A549 (cell line): ENCODE measurements around the gene PRRC1. TPM values are rescaled to one million over a fixed set of nuclear protein-coding genes. Genes with fewer than 3 reads are reported as not detected.
A peak's percentile ranks its signal among the peaks of the same experiment; 100 is the strongest.

ENCODE experiments used
- ATAC-seq, 2 experiments: fragments of 200-7000 bp in 1 of 2; fragments of >200 bp in 1 of 2; cut with Nextera tagmentation in 1 of 2; cut with Tn5 transposase in 1 of 2; 3 replicates each; pipeline versions ENCODE4 v1.8.0 to v1.9.1; 2018 to 2020; ENCODE audit warnings: mild to moderate bottlenecking in 1 of 2, moderate library complexity in 1 of 2
- CTCF ChIA-PET: fragments of 300-600 bp; sonication (Branson Sonifier 250); formaldehyde crosslinking; extraction: SDS; loops from one replicate; lab custom pipeline; 2021; ENCODE audit warnings: antibody characterized with exemption, inconsistent platforms; lab: Yijun Ruan, JAX
- POLR2A ChIA-PET: fragments of 350-600 bp; formaldehyde crosslinking; extraction: SDS; loops from one replicate; lab custom pipeline; 2021; ENCODE audit warnings: antibody characterized with exemption, inconsistent platforms; lab: Yijun Ruan, JAX
- DNase-seq, 2 experiments: peaks; one replicate each; pipeline versions ENCODE4 v3.0.0 to v3.0.0-alpha.2; 2011 to 2016; ENCODE audit warnings: low read depth in 1 of 2, low spot score in 1 of 2
- FAIRE-seq: peaks from 2 replicates; lab custom pipeline; 2011; peaks lifted over from hg19 to GRCh38; lab: Jason Lieb, UNC
- H3K27ac ChIP-seq, 2 experiments: fragments of >200 bp; sonication (Bioruptor Twin); formaldehyde crosslinking; 3 replicates each; pipeline ENCODE4 v1.5.1; 2016 to 2017
- H3K4me1 ChIP-seq: fragments of >200 bp; sonication (Bioruptor Twin); formaldehyde crosslinking; 3 replicates; pipeline ENCODE4 v1.6.1; 2016
- H3K4me2 ChIP-seq: fragments of >200 bp; sonication (Bioruptor Twin); formaldehyde crosslinking; 3 replicates; pipeline ENCODE4 v1.6.1; 2016
- H3K4me3 ChIP-seq: fragments of >200 bp; sonication (Bioruptor Twin); formaldehyde crosslinking; 3 replicates; pipeline ENCODE4 v1.5.1; 2016
- H3K9me3 ChIP-seq: fragments of >200 bp; sonication (Bioruptor Twin); formaldehyde crosslinking; 3 replicates; pipeline ENCODE4 v1.6.1; 2016
- BCL3 ChIP-seq: fragments of >200 bp; sonication (Bioruptor Twin); formaldehyde crosslinking; IDR thresholded peaks from 3 replicates; pipeline ENCODE4 v1.6.1; 2016
- CBX2 ChIP-seq: fragments of 200-600 bp; sonication (generic); IDR thresholded peaks from 2 replicates; pipeline ENCODE4 v1.6.1; 2016; ENCODE audit warnings: low read depth, mild to moderate bottlenecking, borderline replicate concordance
- CHD2 ChIP-seq: fragments of 150-350 bp; IDR thresholded peaks from 2 replicates; pipeline ENCODE4 v1.6.1; 2014; ENCODE audit warnings: low read length; ENCODE audit not compliant: partially characterized antibody
- CHD4 ChIP-seq: fragments of 200-600 bp; sonication (generic); IDR thresholded peaks from 2 replicates; pipeline ENCODE4 v1.6.1; 2016; ENCODE audit warnings: antibody characterized with exemption, mild to moderate bottlenecking, borderline replicate concordance
- CTCF ChIP-seq: fragments of >200 bp; sonication (Bioruptor Twin); formaldehyde crosslinking; IDR thresholded peaks from 3 replicates; pipeline ENCODE4 v1.5.1; 2016
- EHF ChIP-seq: fragments of 250-450 bp; sonication (Bioruptor Pico); IDR thresholded peaks from 2 replicates; pipeline ENCODE4 v1.5.0; 2020; ENCODE audit warnings: mild to moderate bottlenecking
- FOXS1 ChIP-seq: fragments of 250-450 bp; sonication (Bioruptor Pico); IDR thresholded peaks from 2 replicates; pipeline ENCODE4 v1.5.0; 2020; ENCODE audit warnings: mild to moderate bottlenecking, moderate library complexity
- HEYL ChIP-seq: fragments of 250-450 bp; sonication (Bioruptor Pico); IDR thresholded peaks from 2 replicates; pipeline ENCODE4 v1.8.0; 2021; ENCODE audit warnings: mild to moderate bottlenecking, moderate library complexity
- KDM1A ChIP-seq: fragments of 200-600 bp; sonication (generic); IDR thresholded peaks from 2 replicates; pipeline ENCODE4 v1.6.1; 2016; ENCODE audit warnings: low read depth, mild to moderate bottlenecking
- KDM5A ChIP-seq: fragments of 200-600 bp; sonication (generic); IDR thresholded peaks from 2 replicates; pipeline ENCODE4 v1.6.1; 2016; ENCODE audit warnings: antibody characterized with exemption, mild to moderate bottlenecking
- MAZ ChIP-seq: fragments of 150-350 bp; IDR thresholded peaks from 2 replicates; pipeline ENCODE4 v1.6.1; 2014; ENCODE audit warnings: antibody characterized with exemption, low read depth, low read length, borderline replicate concordance
- NR3C1 ChIP-seq: fragments of >200 bp; sonication (Bioruptor Twin); formaldehyde crosslinking; IDR thresholded peaks from 3 replicates; pipeline ENCODE4 v1.6.1; 2017
- RAD21 ChIP-seq, 2 experiments: fragments of >200 bp in 1 of 2; sonication (Bioruptor Twin) in 1 of 2; formaldehyde crosslinking in 1 of 2; IDR thresholded peaks in 1 of 2; conservative IDR thresholded peaks in 1 of 2; 2 replicates in 1 of 2; 3 replicates in 1 of 2; pipeline ENCODE4 v1.6.1; 2012 to 2018; ENCODE audit warnings: inconsistent platforms in 1 of 2
- SMC3 ChIP-seq: fragments of >200 bp; sonication (Bioruptor Twin); formaldehyde crosslinking; IDR thresholded peaks from 3 replicates; pipeline ENCODE4 v1.6.1; 2018; ENCODE audit warnings: inconsistent platforms
- TFCP2L1 ChIP-seq: fragments of 250-450 bp; sonication (Bioruptor Pico); IDR thresholded peaks from 2 replicates; pipeline ENCODE4 v1.5.0; 2021; ENCODE audit warnings: mild to moderate bottlenecking
- ZC3H11A ChIP-seq: fragments of 450-650 bp; IDR thresholded peaks from 2 replicates; pipeline ENCODE4 v1.6.1; 2014; ENCODE audit warnings: antibody characterized with exemption, mild to moderate bottlenecking
- ZFP36 ChIP-seq: fragments of 450-650 bp; IDR thresholded peaks from 2 replicates; pipeline ENCODE4 v1.6.1; 2014; ENCODE audit warnings: borderline replicate concordance; ENCODE audit not compliant: partially characterized antibody
- ZSCAN20 ChIP-seq: fragments of 250-450 bp; sonication (Bioruptor Pico); IDR thresholded peaks from 2 replicates; pipeline ENCODE4 v1.8.0; 2022; ENCODE audit warnings: mild to moderate bottlenecking, moderate library complexity
- WGBS: methylation state at CpG from one replicate; pipeline ENCODE4 v1.1.6; 2017; ENCODE audit errors: missing lambda C conversion rate; 5-methylcytosine and 5-hydroxymethylcytosine counted together
- polyA plus RNA-seq, 4 experiments: library from polyadenylated mRNA; depleted of rRNA in 3 of 4; stranded (reverse); fragments of >200 nt; fragmentation: RNase III in 1 of 4; extraction: RNeasy Plus Mini Kit Qiagen cat#74134 plus additional on column Dnase treatment in 1 of 4; gene quantifications; 2 replicates in 3 of 4; 3 replicates in 1 of 4; pipeline ENCODE4 v1.2.3, GENCODE V29; 2011 to 2017

The PRRC1 gene
- polyA plus RNA-seq, 2 of the 4 experiments (the other 2 are of a cell fraction) = 40.7 to 82.2 TPM

GRCh38 chr5:127563136-127563535 is 45.7 kb downstream of the PRRC1 start:
- ATAC-seq (no peak), FAIRE-seq (no peak), DNase-seq (no peak)
- no peaks in the 10 kb centered on the region for H3K4me1 ChIP-seq
- no peak overlapping the region for H3K27ac ChIP-seq
- CTCF ChIA-PET = interaction anchor here (1.1 to 3.3 kb wide), 7 partner anchors 10 to 637 kb away, joined by 3 to 25 read pairs (median 7); no protein-coding TSS in a partner anchor
- H3K4me2 ChIP-seq = no peak overlapping the region
- H3K4me3 ChIP-seq = no peak overlapping the region
- no peak for TF ChIP-seq CHD4
- TF ChIP-seq BCL3 = no peak
- no peak for TF ChIP-seq KDM1A
- no peak for TF ChIP-seq CBX2
- POLR2A ChIA-PET = no interaction called here
- no peaks in the 10 kb centered on the region for H3K9me3 ChIP-seq
- WGBS = 38% methylated on average over 2 of the region's 2 CpGs

- WGBS = 53% methylated on average over 2 of the region's 2 CpGs
- CTCF ChIA-PET = interaction anchor here (0.6 to 3.3 kb wide), 31 partner anchors 9 to 1282 kb away, joined by 3 to 25 read pairs (median 3); no protein-coding TSS in a partner anchor
- no peaks in the 10 kb centered on the region for H3K9me3 ChIP-seq
- no peak overlapping the region for H3K4me3 ChIP-seq
- ATAC-seq = peak; percentile 85 to 93
- H3K27ac ChIP-seq = no peak overlapping the region
- peak; percentile 46 to 65 for DNase-seq
- POLR2A ChIA-PET = interaction anchor here (0.6 kb wide), 1 partner anchor 647 kb away, joined by 3 read pairs; no protein-coding TSS in a partner anchor
- FAIRE-seq = peak; percentile 76
- peak; percentile 72 for TF ChIP-seq SMC3
- no peak for TF ChIP-seq TFCP2L1 (CRISPR knock-in tag)
- TF ChIP-seq ZSCAN20 = no peak
- TF ChIP-seq CTCF = peak; percentile 89
- no peak for TF ChIP-seq FOXS1 (CRISPR knock-in tag)
- TF ChIP-seq MAZ = no peak
- TF ChIP-seq KDM1A = no peak
- no peak for TF ChIP-seq EHF (CRISPR knock-in tag)
- peak; percentile 84 to 89 for TF ChIP-seq RAD21 (conservative IDR thresholded peaks at IDR 0.05 in 1 of 2, IDR thresholded peaks at IDR 0.05 in 1 of 2)
- no peak for TF ChIP-seq ZC3H11A
- no peak overlapping the region for H3K4me2 ChIP-seq
- H3K4me1 ChIP-seq = no peaks in the 10 kb centered on the region
These were observed 46.7 kb downstream of the PRRC1 start for GRCh38 chr5:127564002-127564769.

- CTCF ChIA-PET = interaction anchor here (1.2 to 2.4 kb wide), 3 partner anchors 34 to 636 kb away, joined by 6 to 25 read pairs (median 7); no protein-coding TSS in a partner anchor
- POLR2A ChIA-PET = no interaction called here
- Histone ChIP-seq H3K9me3 (no peaks in the 10 kb centered on the region), H3K4me3 (no peak overlapping the region), H3K4me1 (no peaks in the 10 kb centered on the region), H3K4me2 (no peak overlapping the region), H3K27ac (no peak overlapping the region)
- whole genome bisulfite sequencing = 81% methylated on average over 1 of the region's 1 CpG
- FAIRE-seq (no peak), ATAC-seq (no peak), DNase-seq (no peak)
- TF ChIP-seq TFCP2L1 (CRISPR knock-in tag) (no peak), KDM5A (no peak), NR3C1 (no peak), CHD2 (no peak), ZFP36 (no peak), HEYL (CRISPR knock-in tag) (no peak), EHF (CRISPR knock-in tag) (no peak), BCL3 (no peak)
These were observed 48.3 kb downstream of the PRRC1 start for GRCh38 chr5:127565586-127566270.
